WTC11 (cell line): Measurements from ENCODE around the gene TMUB2. TPM values are rescaled to one million over a fixed set of nuclear protein-coding genes. Genes with fewer than 3 reads are reported as not detected.

Experiments used
- ATAC-seq: fragments of 200-7000 bp; cut with Tn5 transposase; 2 replicates; pipeline ENCODE4 v1.10.0; 2021; ENCODE audit warnings: mild to moderate bottlenecking, moderate library complexity
- CTCF ChIA-PET: fragments of 300-600 bp; sonication (Branson Sonifier 250); formaldehyde crosslinking; loops from one replicate; lab custom pipeline; 2021; ENCODE audit warnings: antibody characterized with exemption; lab: Charles Lee
- POLR2A ChIA-PET: fragments of 350-600 bp; sonication (Branson Sonifier 250); formaldehyde crosslinking; loops from one replicate; lab custom pipeline; 2021; ENCODE audit warnings: antibody characterized with exemption; lab: Charles Lee
- DNase-seq: peaks from one replicate; pipeline ENCODE4 v3.0.0; 2021; ENCODE audit warnings: low spot score
- H3K27ac Mint-ChIP-seq: 2 replicates; pipeline ENCODE4 v1.8.0; 2021; ENCODE audit warnings: mixed read lengths
- H3K27me3 Mint-ChIP-seq: 2 replicates; pipeline ENCODE4 v1.8.0; 2021; ENCODE audit warnings: low read depth, mild to moderate bottlenecking, moderate library complexity, mixed read lengths
- H3K36me3 Mint-ChIP-seq: 2 replicates; pipeline ENCODE4 v1.8.0; 2021; ENCODE audit warnings: mixed read lengths
- H3K4me1 Mint-ChIP-seq: 2 replicates; pipeline ENCODE4 v1.8.0; 2022; ENCODE audit warnings: mixed read lengths
- H3K4me3 Mint-ChIP-seq: 2 replicates; pipeline ENCODE4 v1.8.0; 2021; ENCODE audit warnings: mild to moderate bottlenecking, moderate library complexity, mixed read lengths
- H3K9me3 Mint-ChIP-seq: 2 replicates; pipeline ENCODE4 v1.8.0; 2021; ENCODE audit warnings: mixed read lengths
- ARID4B ChIP-seq: sonication (generic); formaldehyde crosslinking; IDR thresholded peaks from 2 replicates; pipeline ENCODE4 v1.8.0; 2023; ENCODE audit warnings: missing genetic modification reagents, mild to moderate bottlenecking, borderline replicate concordance
- ATF3 ChIP-seq: sonication (generic); formaldehyde crosslinking; conservative IDR thresholded peaks from 2 replicates; pipeline ENCODE4 v1.8.1; 2022; ENCODE audit warnings: mild to moderate bottlenecking, missing genetic modification reagents
- CBFB ChIP-seq: sonication (generic); formaldehyde crosslinking; IDR thresholded peaks from 2 replicates; pipeline ENCODE4 v1.8.1; 2022; ENCODE audit warnings: mild to moderate bottlenecking, low read depth, missing genetic modification reagents
- ERG ChIP-seq: fragments of 250-450 bp; sonication (Bioruptor Pico); IDR thresholded peaks from 2 replicates; pipeline ENCODE4 v1.8.0; 2021; ENCODE audit warnings: mild to moderate bottlenecking
- ESRRA ChIP-seq: sonication (generic); formaldehyde crosslinking; IDR thresholded peaks from 2 replicates; pipeline ENCODE4 v1.8.1; 2022; ENCODE audit warnings: mild to moderate bottlenecking, missing genetic modification reagents, borderline replicate concordance
- GTF2I ChIP-seq: fragments of 250-450 bp; sonication (Bioruptor Pico); conservative IDR thresholded peaks from 2 replicates; pipeline ENCODE4 v1.4.0; 2021; ENCODE audit warnings: mild to moderate bottlenecking
- JAZF1 ChIP-seq: fragments of 250-450 bp; sonication (Bioruptor Pico); IDR thresholded peaks from 2 replicates; pipeline ENCODE4 v1.9.0; 2021; ENCODE audit warnings: moderate library complexity, mild to moderate bottlenecking, inconsistent platforms
- PRRX2 ChIP-seq: fragments of 250-450 bp; sonication (Bioruptor Pico); IDR thresholded peaks from 2 replicates; pipeline ENCODE4 v1.8.0; 2021; ENCODE audit warnings: mild to moderate bottlenecking
- SMAD4 ChIP-seq: sonication (generic); formaldehyde crosslinking; IDR thresholded peaks from 2 replicates; pipeline ENCODE4 v1.8.0; 2022; ENCODE audit warnings: mild to moderate bottlenecking, missing genetic modification reagents
- ZBTB43 ChIP-seq: sonication (generic); formaldehyde crosslinking; IDR thresholded peaks from 2 replicates; pipeline ENCODE4 v1.8.1; 2023; ENCODE audit warnings: mild to moderate bottlenecking, missing genetic modification reagents
- ZNF263 ChIP-seq: sonication (generic); formaldehyde crosslinking; IDR thresholded peaks from 2 replicates; pipeline ENCODE4 v1.8.1; 2022; ENCODE audit warnings: low read depth, mild to moderate bottlenecking, moderate library complexity, missing genetic modification reagents
- ZNF281 ChIP-seq: sonication (generic); formaldehyde crosslinking; IDR thresholded peaks from 2 replicates; pipeline ENCODE4 v1.8.0; 2023; ENCODE audit warnings: mild to moderate bottlenecking, missing genetic modification reagents
- ZNF532 ChIP-seq: fragments of 250-450 bp; sonication (Bioruptor Pico); IDR thresholded peaks from 2 replicates; pipeline ENCODE4 v1.9.0; 2021; ENCODE audit warnings: mild to moderate bottlenecking, borderline replicate concordance
- total RNA-seq: library from RNA; stranded (reverse); gene quantifications from 3 replicates; pipeline ENCODE4 v1.2.3, GENCODE V29; 2021
- TF ChIP-seq, protein P1 (sequence below): sonication (generic); formaldehyde crosslinking; IDR thresholded peaks from 2 replicates; pipeline ENCODE4 v1.8.1; 2022; ENCODE audit warnings: mild to moderate bottlenecking, moderate library complexity, missing genetic modification reagents
- TF ChIP-seq, protein P2 (sequence below): sonication (generic); formaldehyde crosslinking; IDR thresholded peaks from 2 replicates; pipeline ENCODE4 v1.8.0; 2022; ENCODE audit warnings: mild to moderate bottlenecking, missing genetic modification reagents

The TMUB2 gene
- total RNA-seq, 1 experiment from 2014 or later: 26.9 TPM

DNA sequence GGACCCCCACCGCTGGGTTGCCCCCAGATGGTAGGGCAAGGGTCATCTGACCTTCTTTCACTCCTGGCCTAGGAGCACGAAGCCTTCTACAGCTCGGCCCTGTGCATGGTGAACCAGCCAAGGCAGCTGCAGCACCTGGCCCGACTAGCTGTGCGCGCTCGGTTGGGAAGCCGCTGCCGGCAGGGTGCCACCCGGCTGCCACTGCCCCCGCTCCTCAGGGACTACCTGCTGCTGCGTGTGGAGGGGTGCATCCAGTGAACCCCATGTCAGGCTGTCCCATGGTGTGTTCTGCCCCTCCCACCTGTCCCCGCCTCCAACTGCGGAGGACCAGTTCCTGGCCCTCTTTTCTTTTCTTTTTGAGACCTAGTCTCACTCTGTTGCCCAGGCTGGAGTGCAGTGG, 8.6 kb upstream of the TMUB2 start:
- no peak for DNase-seq
- no peak overlapping the region for H3K27ac Mint-ChIP-seq
- no peak for TF ChIP-seq CBFB
- H3K4me3 Mint-ChIP-seq: no peak overlapping the region
- CTCF ChIA-PET: no interaction called here
- peaks cover 6% of the 10 kb centered on the region for H3K9me3 Mint-ChIP-seq
- H3K4me1 Mint-ChIP-seq: no peaks in the 10 kb centered on the region
- POLR2A ChIA-PET: no interaction called here
- peaks cover 37% of the 10 kb centered on the region for H3K36me3 Mint-ChIP-seq
- no peak for ATAC-seq
- no peaks in the 10 kb centered on the region for H3K27me3 Mint-ChIP-seq

- ATAC-seq (no peak), DNase-seq (no peak)
- H3K4me1 Mint-ChIP-seq: peaks cover 13% of the 10 kb centered on the region
- ChIA-PET CTCF (interaction anchor here (1.0 to 4.3 kb wide), 3 partner anchors 8 to 148 kb away, joined by 3 to 31 read pairs (median 3); partner anchors contain the start of gene ASB16), POLR2A (no interaction called here)
- H3K4me3 Mint-ChIP-seq: no peak overlapping the region
- H3K9me3 Mint-ChIP-seq: peaks cover 6% of the 10 kb centered on the region
- H3K27ac Mint-ChIP-seq: no peak overlapping the region
- TF ChIP-seq, protein P1, sequence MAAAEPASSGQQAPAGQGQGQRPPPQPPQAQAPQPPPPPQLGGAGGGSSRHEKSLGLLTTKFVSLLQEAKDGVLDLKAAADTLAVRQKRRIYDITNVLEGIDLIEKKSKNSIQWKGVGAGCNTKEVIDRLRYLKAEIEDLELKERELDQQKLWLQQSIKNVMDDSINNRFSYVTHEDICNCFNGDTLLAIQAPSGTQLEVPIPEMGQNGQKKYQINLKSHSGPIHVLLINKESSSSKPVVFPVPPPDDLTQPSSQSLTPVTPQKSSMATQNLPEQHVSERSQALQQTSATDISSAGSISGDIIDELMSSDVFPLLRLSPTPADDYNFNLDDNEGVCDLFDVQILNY (CRISPR knock-in tag): no peak
- TF ChIP-seq ATF3 (no peak), SMAD4 (CRISPR knock-in tag) (no peak), JAZF1 (CRISPR knock-in tag) (no peak), ERG (CRISPR knock-in tag) (no peak), ARID4B (CRISPR knock-in tag) (no peak), GTF2I (CRISPR knock-in tag) (no peak), PRRX2 (CRISPR knock-in tag) (no peak), ZBTB43 (CRISPR knock-in tag) (no peak)
- TF ChIP-seq, protein P2, sequence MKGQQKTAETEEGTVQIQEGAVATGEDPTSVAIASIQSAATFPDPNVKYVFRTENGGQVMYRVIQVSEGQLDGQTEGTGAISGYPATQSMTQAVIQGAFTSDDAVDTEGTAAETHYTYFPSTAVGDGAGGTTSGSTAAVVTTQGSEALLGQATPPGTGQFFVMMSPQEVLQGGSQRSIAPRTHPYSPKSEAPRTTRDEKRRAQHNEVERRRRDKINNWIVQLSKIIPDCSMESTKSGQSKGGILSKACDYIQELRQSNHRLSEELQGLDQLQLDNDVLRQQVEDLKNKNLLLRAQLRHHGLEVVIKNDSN: no peak
- peaks cover 33% of the 10 kb centered on the region for H3K36me3 Mint-ChIP-seq
- H3K27me3 Mint-ChIP-seq: no peaks in the 10 kb centered on the region
Measured at GRCh38 chr17:44183024-44183423, 3.7 kb upstream of the TMUB2 start.

DNA sequence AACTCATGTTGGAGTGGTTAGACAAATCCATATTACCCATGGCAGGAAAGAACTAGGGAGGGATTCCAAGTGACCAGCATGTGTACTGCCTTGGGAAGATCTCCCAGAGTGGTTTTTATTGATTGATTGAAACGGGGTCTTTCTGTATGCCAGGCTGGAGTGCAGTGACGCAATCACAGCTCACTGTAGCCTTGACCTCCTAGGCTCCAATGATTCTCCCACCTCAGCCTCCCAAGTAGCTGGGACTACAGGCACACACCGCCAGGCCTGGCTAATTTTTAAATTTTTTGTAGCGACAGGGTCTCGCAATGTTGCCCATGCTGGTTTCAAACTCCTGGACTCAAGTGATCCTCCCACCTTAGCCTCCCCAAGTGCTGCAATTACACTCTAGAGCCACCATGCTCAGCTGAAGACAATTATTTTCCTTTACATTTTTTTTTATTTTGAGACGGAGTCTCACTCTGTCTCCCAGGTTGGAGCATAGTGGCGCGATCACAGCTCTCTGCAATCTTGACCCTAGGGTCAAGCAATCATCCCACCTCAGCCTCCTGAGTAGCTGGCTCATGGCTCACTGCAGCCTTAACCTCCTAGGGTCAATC, 2.5 kb upstream of the TMUB2 start:
- no peak for ATAC-seq
- ChIA-PET CTCF (interaction anchor here (0.7 to 4.3 kb wide), 4 partner anchors 13 to 33 kb away, joined by 3 to 31 read pairs (median 9); partner anchors contain the start of gene ASB16), POLR2A (interaction anchor here (1.2 kb wide), 1 partner anchor 26 kb away, joined by 3 read pairs; no protein-coding TSS in a partner anchor)
- Mint-ChIP-seq H3K9me3 (peaks cover 6% of the 10 kb centered on the region), H3K27ac (no peak overlapping the region), H3K4me3 (no peak overlapping the region), H3K4me1 (peaks cover 14% of the 10 kb centered on the region), H3K36me3 (peaks cover 24% of the 10 kb centered on the region), H3K27me3 (no peaks in the 10 kb centered on the region)
- DNase-seq: no peak
- TF ChIP-seq ZNF263 (CRISPR knock-in tag) (no peak), ESRRA (CRISPR knock-in tag) (no peak), ZNF532 (CRISPR knock-in tag) (no peak), ZNF281 (no peak)
